HG03025 (cell line): ENCODE results near the gene ZNF570.
A peak's percentile ranks its signal among the peaks of the same experiment; 100 is the strongest.

Experiments used
- ATAC-seq: cut with Tn5 transposase; IDR thresholded peaks from one replicate; pipeline ENCODE4 v1.9.1; 2021; ENCODE audit warnings: mild to moderate bottlenecking, moderate library complexity; ENCODE audit not compliant: unreplicated experiment, low FRiP score

The ZNF570 gene

DNA sequence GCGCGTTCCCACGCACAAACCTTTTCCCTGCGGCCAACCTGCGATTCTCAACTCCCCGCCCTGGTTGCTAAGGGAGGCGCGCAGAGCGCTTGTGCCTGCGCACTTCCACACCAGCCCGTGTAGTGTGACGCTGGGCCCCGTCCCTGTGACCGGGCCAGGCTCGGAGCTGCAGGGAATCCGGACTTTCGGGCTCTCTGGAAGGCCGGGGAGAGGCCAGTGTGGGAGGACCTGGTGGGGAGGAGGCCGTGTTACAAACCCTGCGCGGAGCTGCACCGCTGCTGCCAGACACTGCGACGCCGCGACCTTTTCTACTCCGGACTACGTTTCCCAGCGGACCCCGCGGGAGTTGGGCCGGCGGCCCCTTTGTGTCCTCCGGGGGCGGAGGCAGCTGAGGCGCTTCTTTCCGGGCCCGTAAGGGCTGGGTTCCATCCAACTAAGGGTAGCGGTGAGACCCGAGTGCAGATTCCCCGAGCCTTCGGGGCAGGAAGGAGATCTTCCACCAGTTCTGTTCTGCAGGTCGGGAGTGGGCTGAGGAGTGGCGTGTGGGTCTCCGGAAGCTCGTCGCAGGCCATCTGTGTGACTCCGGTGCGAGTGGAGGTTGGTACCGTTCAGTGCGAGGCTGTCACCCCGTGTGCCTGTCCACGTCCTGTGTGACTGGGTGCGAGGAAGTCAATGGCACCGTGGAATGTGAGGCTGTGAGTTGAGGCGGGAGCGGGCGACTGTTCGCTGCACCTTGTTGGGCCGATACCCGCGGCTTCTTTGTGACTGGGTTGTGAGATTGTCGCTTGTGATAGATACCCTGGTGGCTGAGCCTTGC is at the start of gene ZNF570:
Gene ZNF570, plus strand, starts transcription at position 396 of the 817 bp plus-strand sequence. CDS start 999 bp downstream, outside the sequence.
- ATAC-seq, result peak; percentile 59

DNA sequence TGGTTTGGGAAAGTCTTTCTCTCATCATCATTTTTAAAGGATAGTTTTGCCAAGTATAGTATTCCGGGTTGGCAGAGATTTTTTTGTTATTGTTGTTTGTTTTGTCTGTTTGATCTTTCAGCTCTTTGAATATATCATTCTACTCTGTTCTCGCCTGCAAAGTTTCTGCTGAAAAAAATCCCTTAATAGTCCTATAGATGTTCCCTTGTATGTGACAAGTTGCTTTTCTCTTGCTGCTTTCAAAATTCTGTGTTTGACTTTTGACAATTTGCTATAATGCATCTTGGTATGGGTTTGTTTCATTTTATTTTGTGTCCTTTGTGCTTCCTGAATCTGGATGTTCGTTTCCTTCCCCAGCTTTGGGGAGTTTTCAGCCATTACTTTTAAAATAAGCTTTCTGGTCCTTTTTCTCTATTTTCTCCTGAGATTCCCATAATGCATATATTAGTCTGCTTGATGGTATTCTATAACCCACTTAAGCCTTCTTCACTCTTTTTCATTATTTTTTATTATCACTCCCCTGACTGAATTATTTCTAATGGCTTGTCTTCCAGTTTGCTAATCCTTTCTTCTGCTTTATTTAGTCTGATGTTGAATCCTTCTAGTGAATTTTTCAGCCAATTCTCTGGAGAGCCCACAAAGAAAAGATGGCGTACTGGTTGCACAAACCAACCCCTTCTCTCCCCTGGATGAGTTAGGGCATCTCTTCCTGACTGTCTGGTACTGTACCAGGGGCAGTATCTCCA is 16.5 kb upstream of the ZNF570 start:
- ATAC-seq, result no peak

DNA sequence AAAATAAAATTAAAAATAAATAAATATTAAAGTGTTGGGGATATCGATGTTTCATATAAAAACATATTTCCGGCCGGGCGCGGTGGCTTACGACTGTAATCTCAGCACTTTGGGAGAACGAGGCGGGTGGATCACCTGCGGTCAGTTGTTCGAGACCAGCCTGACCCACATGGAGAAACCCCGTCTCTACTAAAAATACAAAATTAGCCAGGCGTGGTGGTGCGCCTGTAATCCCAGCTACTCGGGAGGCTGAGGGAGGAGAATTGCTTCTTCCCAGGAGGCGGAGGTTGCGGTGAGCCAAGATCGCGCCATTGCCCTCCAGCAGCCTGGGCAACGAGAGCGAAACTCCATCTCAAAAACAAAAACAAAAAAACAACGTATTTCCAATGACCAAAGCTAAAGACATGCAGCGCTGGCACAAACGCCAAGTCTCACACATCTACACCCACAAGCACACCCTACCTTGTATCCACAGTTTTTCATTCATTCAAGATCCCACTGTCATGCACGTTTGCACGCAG is 2.8 kb upstream of the ZNF570 start:
- no peak for ATAC-seq

DNA sequence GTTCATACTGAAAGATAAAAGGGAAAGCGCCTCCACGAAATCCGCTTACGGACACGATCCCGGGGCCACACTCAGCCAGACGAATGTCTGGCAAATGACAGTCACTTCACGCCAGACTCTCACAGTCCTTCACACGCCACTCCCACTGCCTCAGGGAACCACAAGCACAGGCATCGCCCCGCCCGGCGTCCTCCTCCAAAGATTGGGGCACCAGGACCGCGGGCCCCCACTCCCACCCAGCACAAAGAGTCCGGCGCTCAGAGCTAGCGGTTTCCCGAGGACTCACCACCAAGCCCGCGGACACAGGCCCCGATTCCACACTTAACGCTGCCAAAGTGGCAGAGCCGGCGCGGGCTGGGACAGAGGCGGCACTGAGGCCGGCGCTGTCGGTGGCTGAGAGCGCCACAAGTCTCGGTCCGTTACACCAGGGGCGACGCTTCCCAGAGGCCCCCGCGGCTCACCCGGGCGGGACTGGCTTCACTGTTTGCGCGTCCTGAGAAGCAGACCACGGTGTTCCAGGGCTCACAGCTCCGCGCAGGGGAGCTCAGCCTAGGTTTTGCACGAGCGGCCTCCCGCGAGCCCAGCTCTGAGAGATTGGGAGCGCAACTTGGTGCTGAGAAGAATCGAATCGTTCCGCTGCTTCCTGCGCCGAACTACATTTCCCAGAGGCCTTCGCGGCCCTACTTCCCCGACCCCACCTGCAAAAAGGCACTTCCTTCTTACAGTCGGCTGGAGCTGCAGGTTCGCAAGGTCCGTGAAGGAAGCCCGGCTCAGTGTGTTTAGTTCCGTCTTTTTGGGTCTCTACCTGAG is 2.2 kb upstream of the ZNF570 start, which contains the start of gene ZNF569:
Gene ZNF569, minus strand, starts transcription at position 647 of the 810 bp plus-strand sequence. CDS start 22,523 bp downstream, outside the sequence.
- peak; percentile 65 for ATAC-seq

DNA sequence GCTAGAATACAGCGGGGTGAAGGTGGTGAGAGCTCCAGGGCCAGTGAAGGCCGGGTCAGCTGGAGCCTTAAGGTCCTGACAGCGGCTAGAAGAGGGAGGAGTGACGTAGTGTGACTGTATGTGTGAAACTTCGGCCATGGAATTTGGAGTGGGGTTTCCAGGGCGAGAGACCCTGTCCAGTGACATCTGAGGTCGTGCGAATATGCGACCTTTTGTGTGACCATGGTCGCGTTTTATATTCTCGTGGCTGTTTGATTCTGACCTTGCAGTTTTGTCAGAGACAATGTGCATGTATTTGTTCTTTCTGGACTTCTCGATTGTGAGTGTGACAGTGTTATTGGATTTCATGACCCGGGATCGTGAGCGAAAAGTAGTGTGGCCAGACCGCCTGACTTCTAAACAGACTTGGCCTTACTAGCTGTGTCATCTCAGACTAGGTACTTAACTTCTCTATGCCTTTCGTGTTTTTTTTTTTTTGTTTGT is 1.5 kb upstream of the ZNF570 start:
- ATAC-seq, result no peak

DNA sequence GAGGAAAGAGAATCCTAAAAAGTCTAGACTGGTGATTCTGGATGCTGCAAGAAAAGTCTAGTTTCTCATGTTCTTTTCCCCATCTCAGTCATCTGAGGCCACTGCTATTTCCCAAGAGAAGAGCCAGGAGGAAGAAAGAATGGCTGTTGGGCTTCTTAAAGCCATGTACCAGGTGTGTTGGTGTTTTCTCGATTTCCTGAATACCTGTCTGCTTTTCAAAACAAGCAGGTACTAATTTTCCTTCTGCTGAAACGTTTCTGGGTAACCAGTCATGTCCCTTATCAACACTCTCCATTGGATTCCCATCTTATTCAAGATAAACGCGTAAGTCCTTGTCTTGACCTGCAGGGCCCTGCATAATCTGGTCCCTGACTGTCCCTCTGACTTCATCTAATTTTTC is 1.1 kb downstream of the ZNF570 start:
- no peak for ATAC-seq

DNA sequence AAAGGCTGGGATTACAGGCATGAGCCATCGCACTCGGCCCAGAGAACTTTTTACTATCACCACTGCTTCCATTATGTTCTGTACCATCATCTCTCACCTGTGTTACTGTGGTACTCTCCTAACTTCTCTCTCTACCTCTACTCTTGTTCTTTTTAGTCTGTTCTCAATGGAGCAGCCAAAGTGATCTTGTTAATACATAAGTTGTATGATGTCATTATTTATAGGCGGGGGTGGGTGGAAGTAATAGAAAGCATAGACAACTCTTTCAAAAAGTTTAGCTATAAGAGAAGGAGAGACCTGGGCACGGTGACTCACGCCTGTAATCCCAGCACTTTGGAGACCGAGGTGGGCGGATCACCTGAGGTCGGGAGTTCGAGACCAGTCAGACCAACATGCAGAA is 3.0 kb downstream of the ZNF570 start:
- ATAC-seq, result no peak

DNA sequence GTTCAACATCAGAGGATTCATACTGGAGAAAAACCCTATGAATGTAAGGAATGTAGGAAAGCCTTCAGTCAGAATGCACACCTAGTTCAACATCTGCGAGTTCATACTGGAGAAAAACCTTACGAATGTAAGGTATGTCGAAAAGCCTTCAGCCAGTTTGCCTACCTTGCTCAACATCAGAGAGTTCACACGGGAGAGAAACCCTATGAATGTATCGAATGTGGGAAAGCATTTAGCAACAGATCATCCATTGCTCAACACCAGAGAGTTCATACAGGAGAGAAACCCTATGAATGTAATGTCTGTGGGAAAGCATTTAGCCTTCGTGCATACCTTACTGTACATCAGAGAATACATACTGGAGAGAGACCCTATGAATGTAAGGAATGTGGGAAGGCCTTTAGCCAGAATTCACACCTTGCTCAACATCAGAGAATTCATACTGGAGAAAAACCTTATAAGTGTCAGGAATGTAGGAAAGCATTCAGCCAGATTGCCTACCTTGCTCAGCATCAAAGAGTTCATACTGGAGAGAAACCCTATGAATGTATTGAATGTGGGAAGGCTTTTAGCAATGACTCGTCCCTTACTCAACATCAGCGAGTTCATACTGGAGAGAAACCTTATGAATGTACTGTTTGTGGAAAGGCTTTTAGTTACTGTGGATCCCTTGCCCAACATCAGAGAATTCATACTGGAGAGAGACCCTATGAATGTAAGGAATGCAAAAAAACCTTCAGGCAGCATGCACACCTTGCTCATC is 15.4 kb downstream of the ZNF570 start:
- ATAC-seq, result no peak

DNA sequence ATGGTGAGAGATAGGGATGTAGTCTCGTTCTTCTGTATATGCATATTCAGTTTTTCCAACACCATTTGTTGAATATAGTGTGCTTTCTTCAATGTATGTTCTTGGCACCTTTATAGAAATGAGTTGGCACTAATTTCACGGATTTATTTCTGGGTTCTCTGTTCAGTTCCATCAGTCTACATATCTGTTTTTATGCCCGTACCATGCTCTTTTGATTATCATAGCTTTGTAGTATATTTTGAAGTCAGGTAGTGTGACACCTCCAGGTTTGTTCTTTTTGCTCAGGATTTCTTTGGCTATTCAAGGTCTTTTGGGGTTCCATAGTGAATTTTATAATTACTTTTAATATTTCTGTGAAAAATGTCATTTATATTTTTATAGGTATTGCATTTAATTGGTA is 23.1 kb downstream of the ZNF570 start:
- ATAC-seq, result no peak

DNA sequence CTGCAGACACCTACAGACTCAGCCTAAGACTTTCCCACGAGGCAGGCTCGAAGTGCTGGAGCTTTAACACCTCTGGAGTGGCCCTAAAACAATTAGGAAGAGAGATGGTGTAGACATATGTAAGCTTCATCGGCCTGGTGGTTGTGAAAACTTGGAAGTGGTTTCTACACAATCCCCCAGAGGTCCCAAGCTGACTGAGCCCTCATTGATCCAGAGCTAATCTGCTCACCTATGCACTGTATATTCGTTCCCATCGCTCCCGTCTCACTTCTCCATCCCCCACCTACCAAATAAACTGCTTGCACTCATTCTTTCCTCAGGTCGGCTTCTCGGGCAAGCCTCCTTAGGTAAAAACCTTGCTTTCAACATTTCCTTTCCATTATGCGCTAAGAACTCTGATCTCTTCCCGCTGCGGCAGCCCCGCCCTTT is 36.8 kb downstream of the ZNF570 start:
- ATAC-seq, result no peak

DNA sequence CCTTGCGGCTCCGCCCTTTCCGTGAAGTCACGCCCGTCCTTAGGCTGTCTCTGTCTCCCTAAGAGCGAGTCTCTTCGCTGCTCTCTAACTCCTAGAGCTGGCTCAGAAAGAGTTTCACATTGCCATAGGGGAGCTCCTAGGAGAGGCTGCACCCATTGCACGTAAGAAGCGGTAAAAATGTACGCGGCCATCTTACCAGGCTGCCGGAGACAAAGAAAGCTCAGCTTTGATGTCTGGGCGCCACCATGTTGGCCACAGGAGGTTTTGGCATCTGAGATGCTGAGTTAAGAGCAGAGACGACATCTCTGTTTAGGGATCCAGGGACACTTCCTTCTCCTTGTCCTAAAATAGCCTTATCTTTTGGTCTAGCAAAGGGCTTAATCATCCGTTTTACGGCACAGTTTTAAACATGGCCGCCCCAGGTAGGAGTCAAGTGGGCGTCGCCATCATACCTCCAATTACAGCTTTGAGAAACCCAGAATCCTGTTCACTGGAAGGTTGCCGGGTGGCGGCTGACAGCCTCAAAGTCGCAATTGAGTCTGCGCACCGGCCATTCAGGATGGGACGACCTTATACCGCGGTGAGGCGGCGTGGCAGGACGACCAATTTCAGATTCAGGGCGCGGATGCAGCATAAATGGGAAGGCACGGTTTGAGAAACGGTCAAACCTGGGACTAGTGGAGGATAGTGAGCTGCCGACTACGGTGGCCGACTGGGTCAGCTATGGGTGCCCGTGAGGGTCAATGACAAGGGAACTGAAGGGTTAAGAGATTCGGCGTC is 37.4 kb downstream of the ZNF570 start, which contains the start of gene ZNF793:
Gene ZNF793, plus strand, starts transcription at position 553 of the 780 bp plus-strand sequence. CDS start 16,501 bp downstream, outside the sequence.
- ATAC-seq, result no peak

DNA sequence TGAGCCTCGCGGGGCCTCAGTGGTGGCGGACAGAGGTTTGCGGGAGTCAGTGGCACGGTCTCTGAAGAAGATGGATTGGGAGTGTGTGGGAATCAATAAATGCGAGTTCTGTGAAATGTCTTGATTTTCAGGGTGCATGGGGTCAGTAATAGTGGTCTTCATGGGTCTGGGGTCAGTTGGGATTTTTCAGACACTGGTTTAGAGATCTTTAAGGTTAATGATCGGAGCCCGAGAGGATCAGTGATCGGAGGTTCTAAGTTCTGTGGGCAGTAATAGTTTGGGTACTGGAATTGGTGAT is 38.0 kb downstream of the ZNF570 start:
- ATAC-seq, result no peak

DNA sequence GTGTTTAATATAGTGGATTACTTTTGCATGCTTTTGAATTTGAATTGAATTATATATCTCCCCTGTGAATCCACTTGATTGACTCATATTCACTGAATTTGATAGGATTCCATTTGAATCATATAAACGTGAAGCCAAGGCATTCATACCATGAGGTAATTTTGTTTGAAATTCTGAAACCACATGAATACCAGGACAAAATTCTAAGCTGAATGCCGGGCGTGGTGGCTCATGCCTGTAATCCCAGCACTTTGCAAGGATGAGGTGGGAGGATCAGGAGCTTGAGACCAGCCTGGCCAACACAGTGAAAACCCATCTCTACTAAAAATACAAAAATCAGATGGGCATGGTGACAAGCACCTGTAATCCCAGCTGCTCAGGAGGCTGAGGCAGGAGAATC is 42.0 kb downstream of the ZNF570 start:
- ATAC-seq, result no peak

DNA sequence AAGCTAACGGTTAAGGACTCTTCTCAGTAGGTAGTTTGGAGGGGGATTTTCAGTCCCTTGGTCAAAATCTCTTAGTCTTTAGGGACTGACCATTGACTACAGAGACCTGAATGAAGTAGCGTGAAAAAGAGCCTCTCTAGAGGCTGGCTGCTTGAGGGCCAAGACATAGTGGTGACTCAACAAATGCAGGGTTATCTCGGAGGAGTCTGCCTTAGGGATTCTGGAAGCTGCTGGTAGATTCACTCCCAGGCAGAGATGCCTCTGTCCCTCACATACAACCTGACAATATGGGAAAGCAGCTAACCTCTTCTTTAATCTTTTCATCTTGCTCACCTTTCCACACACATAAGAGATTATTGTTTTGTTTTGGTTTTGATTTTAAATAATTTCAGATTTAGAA is 42.7 kb downstream of the ZNF570 start:
- no peak for ATAC-seq

DNA sequence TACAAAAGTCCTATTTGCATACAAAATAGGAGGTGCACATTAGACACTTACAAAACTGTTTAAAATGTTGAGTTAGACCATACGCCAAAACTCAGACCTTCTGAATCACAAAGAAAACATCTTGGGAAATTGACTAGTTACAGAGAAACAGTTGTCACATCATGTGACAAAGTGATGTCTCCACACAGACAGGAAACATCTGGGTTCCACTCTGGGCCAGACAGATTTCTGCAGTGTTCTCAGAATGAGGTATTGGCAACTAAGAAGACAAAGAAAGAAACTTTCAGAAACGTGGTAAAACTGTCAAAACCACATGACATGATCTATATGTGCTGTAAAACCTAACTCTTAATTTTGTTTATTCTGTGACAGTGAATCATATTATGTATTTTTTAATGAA is 44.2 kb downstream of the ZNF570 start:
- no peak for ATAC-seq

DNA sequence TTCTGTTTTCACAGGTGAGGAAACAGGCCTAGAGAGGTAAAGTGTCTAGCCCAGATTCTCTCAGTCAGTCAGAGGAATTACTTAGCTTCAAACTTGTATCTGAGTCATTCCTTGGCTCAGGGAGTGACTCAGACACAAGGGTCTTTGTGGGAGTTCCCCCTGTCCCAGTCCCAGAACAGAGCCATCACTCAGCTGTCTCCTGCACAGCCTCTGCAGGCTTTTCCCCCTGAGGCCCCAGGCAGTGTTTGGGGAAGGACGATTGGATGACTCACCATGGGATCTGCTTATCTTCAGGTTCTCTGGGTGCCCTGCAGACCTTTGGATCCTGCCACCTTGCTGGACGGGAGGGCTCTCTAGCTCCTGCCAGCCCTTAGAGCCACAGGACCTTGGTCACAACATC is 50.7 kb downstream of the ZNF570 start:
- no peak for ATAC-seq

DNA sequence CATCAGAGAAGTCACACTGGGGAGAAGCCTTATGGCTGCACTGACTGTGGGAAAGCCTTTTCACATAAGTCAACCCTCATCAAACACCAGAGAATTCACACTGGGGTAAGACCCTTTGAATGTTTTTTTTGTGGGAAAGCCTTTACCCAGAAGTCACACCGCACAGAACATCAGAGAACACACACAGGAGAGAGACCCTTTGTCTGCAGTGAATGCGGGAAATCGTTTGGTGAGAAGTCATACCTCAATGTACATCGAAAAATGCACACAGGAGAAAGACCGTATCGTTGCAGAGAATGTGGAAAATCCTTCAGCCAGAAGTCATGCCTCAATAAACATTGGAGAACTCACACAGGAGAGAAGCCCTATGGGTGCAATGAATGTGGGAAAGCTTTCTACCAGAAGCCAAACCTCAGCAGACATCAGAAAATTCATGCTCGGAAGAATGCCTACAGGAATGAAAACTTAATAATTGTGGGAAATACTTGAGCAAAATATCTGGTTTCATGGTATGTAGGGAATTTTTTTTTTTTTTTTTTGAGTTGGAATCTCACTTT is 68.3 kb downstream of the ZNF570 start:
- no peak for ATAC-seq
